ENCODE measurements around the gene TTYH2.
A peak's percentile ranks its signal among the peaks of the same experiment; 100 is the strongest.

The TTYH2 gene

GRCh38 chr17:74200112-74200511 is 13.3 kb upstream of the TTYH2 start:
- TF ChIP-seq, protein P1, sequence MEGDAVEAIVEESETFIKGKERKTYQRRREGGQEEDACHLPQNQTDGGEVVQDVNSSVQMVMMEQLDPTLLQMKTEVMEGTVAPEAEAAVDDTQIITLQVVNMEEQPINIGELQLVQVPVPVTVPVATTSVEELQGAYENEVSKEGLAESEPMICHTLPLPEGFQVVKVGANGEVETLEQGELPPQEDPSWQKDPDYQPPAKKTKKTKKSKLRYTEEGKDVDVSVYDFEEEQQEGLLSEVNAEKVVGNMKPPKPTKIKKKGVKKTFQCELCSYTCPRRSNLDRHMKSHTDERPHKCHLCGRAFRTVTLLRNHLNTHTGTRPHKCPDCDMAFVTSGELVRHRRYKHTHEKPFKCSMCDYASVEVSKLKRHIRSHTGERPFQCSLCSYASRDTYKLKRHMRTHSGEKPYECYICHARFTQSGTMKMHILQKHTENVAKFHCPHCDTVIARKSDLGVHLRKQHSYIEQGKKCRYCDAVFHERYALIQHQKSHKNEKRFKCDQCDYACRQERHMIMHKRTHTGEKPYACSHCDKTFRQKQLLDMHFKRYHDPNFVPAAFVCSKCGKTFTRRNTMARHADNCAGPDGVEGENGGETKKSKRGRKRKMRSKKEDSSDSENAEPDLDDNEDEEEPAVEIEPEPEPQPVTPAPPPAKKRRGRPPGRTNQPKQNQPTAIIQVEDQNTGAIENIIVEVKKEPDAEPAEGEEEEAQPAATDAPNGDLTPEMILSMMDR (IDR thresholded peaks at IDR 0.05; ENCODE audit: control extremely low read depth, extremely low read depth, low read depth, missing control alignments), result no peak
- ChIA-PET POLR2A (no interaction called here), CTCF (interaction anchor here (0.7 to 2.2 kb wide), 22 partner anchors 8 to 1644 kb away, joined by 3 to 27 read pairs (median 4); partner anchors contain the start of gene TTYH2)
- no peak for DNase-seq (ENCODE audit: extremely low spot score)

- CTCF ChIA-PET, result interaction anchor here (1.7 to 2.2 kb wide), 2 partner anchors 14 to 771 kb away, joined by 6 to 8 read pairs; no protein-coding TSS in a partner anchor
Measured at GRCh38 chr17:74201250-74201649, 12.1 kb upstream of the TTYH2 start.

GRCh38 chr17:74201948-74202347 is 11.4 kb upstream of the TTYH2 start:
- TF ChIP-seq, protein P1 (IDR thresholded peaks at IDR 0.05; ENCODE audit: control extremely low read depth, extremely low read depth, low read depth, missing control alignments), result no peak
- CTCF ChIA-PET, result interaction anchor here (0.8 kb wide), 1 partner anchor 9 kb away, joined by 4 read pairs; no protein-coding TSS in a partner anchor
- POLR2A ChIA-PET, result no interaction called here
- no peak for DNase-seq (ENCODE audit: extremely low spot score)

More at GRCh38 chr17:74201250-74201649, 12.1 kb upstream of the TTYH2 start:
- no peak for DNase-seq (ENCODE audit: extremely low spot score)
- POLR2A ChIA-PET, result no interaction called here
- TF ChIP-seq, protein P1 (IDR thresholded peaks at IDR 0.05; ENCODE audit: control extremely low read depth, extremely low read depth, low read depth, missing control alignments), result no peak

DNA sequence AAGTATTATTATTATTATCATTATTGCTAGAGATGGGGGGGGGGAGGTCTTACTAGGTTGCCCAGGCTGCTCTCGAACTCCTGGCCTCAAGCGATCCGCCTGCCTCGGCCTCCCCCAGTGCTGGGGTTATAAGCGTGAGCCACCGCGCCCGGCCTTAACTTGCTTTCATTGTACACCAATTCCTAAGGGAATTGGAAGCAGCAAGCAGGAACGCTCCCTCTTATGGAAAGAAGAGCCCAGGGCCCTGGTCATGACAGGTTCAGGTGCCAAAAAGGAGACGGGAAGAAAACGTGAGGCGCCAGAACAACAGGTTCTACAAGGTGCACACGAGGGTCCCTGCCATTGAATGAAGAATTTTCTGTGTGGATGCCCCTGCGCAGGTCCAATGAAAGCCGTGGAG is 10.4 kb upstream of the TTYH2 start:
- no peak for DNase-seq (ENCODE audit: extremely low spot score)
- ChIA-PET POLR2A (interaction anchor here (0.6 to 1.0 kb wide), 3 partner anchors 9 to 41 kb away, joined by 3 to 6 read pairs (median 4); partner anchors contain the start of gene TTYH2), CTCF (interaction anchor here (0.7 to 1.7 kb wide), 10 partner anchors 8 to 205 kb away, joined by 3 to 13 read pairs (median 4); partner anchors contain the start of gene TTYH2)
- TF ChIP-seq, protein P1 (IDR thresholded peaks at IDR 0.05; ENCODE audit: control extremely low read depth, extremely low read depth, low read depth, missing control alignments), result peak; percentile 1

DNA sequence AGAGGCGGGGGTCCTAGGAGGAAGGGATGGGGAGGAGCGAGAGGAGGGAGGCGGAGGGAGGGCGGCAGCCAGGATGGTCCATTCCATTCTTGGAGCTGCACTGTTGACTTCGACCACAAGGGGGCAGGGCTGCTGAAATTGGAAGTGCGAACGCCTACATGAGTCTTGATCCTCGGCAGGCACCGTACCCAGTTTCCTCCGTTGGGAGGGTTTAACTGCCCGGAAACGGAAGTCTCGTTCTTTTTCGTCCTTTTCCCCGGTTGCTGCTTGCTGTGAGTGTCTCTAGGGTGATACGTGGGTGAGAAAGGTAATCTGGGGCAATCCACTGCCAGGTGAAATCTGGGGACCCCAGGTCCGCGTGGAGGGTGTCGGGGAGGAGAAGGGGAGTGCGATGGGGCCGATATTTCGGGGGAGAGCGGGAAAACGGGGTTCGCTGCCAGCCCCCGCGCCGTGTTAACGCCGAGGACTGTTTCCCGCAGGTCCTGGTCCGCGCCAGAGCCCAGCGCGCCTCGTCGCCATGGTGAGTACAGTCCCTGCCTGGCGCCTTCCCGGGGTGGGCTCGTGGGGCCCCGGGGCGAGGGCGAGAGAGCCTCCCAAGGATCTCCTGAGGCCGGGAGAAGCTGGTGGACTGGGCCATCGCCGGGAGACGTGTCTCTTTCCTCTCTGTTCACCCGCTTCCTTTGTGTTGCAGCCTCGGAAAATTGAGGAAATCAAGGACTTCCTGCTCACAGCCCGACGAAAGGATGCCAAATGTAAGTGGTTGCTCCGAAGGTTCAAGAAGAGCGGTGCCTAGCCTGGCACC is 9.7 kb upstream of the TTYH2 start, which contains the start of gene RPL38:
Gene RPL38 (plus strand): TSS at position 240 of the 802 bp plus-strand sequence. CDS start 278 bp downstream, at position 518.
- TF ChIP-seq, protein P1 (IDR thresholded peaks at IDR 0.05; ENCODE audit: control extremely low read depth, extremely low read depth, low read depth, missing control alignments), result peak; percentile 99
- POLR2A ChIA-PET, result interaction anchor here (0.6 to 1.0 kb wide), 3 partner anchors 8 to 40 kb away, joined by 3 to 6 read pairs (median 4); partner anchors contain the start of gene TTYH2
- DNase-seq (ENCODE audit: extremely low spot score), result peak; percentile 94
- CTCF ChIA-PET, result interaction anchor here (0.7 to 1.7 kb wide), 10 partner anchors 8 to 205 kb away, joined by 3 to 13 read pairs (median 4); partner anchors contain the start of gene TTYH2

- TF ChIP-seq, protein P1 (IDR thresholded peaks at IDR 0.05; ENCODE audit: control extremely low read depth, extremely low read depth, low read depth, missing control alignments), result no peak
- DNase-seq (ENCODE audit: extremely low spot score), result no peak
- POLR2A ChIA-PET, result no interaction called here
- CTCF ChIA-PET, result interaction anchor here (1.5 to 1.7 kb wide), 3 partner anchors 13 to 23 kb away, joined by 4 to 7 read pairs (median 5); no protein-coding TSS in a partner anchor
Measured at GRCh38 chr17:74204474-74204873, 8.9 kb upstream of the TTYH2 start.
